Measurements from ENCODE around the gene RPGRIP1L. TPM values are rescaled to one million over a fixed set of nuclear protein-coding genes. Genes with fewer than 3 reads are reported as not detected.

The RPGRIP1L gene
- total RNA-seq: 4.9 and 5.9 TPM in 2 replicates

GRCh38 chr16:53703590-53704444 is at the start of gene RPGRIP1L, which contains the start of gene FTO:
RPGRIP1L (minus strand) TSS chr16:53703859; CDS start chr16:53700723, 3,136 bp downstream.
FTO (plus strand) TSS chr16:53704156.

Other genes starting within 250 kb of the RPGRIP1L start
- gene AKTIP, start 200.7 kb downstream of the RPGRIP1L start, total RNA-seq: 12.7 and 19.8 TPM in 2 replicates
- 63.9 and 74.9 TPM in 2 replicates for gene FTO, start 297 bp upstream of the RPGRIP1L start, total RNA-seq

Measured in mesangial cell (primary cell).